RWPE2 (cell line): ENCODE data around the gene CLIP1.

Source experiments
- ATAC-seq: fragments of 200-7000 bp; cut with Tn5 transposase; 3 replicates; pipeline ENCODE4 v1.9.1; 2021; ENCODE audit warnings: low read depth
- DNase-seq: peaks from one replicate; pipeline ENCODE4 v3.0.0-alpha.2; 2020; ENCODE audit warnings: low spot score
- H3K27ac ChIP-seq: fragments of 450-650 bp; 2 replicates; pipeline ENCODE4 v1.5.1; 2017; ENCODE audit warnings: mild to moderate bottlenecking; ENCODE audit not compliant: poor library complexity, severe bottlenecking
- H3K27me3 ChIP-seq: fragments of 250-450 bp; sonication (Bioruptor Pico); 2 replicates; pipeline ENCODE4 v1.5.1; 2021; ENCODE audit warnings: mild to moderate bottlenecking, moderate library complexity; ENCODE audit not compliant: insufficient read depth, poor library complexity, severe bottlenecking
- H3K36me3 ChIP-seq: fragments of 250-450 bp; sonication (Bioruptor Pico); 2 replicates; pipeline ENCODE4 v1.5.1; 2020; ENCODE audit warnings: low read depth, mild to moderate bottlenecking, moderate library complexity
- H3K4me1 ChIP-seq: fragments of 250-450 bp; sonication (Bioruptor Pico); 2 replicates; pipeline ENCODE4 v1.5.1; 2021; ENCODE audit warnings: mild to moderate bottlenecking, moderate library complexity; ENCODE audit not compliant: insufficient read depth, poor library complexity, severe bottlenecking
- H3K4me3 ChIP-seq: fragments of 250-450 bp; sonication (Bioruptor Pico); 2 replicates; pipeline ENCODE4 v1.5.1; 2021; ENCODE audit warnings: mild to moderate bottlenecking, moderate library complexity; ENCODE audit not compliant: severe bottlenecking
- H3K9me3 ChIP-seq: fragments of 250-450 bp; sonication (Bioruptor Pico); 2 replicates; pipeline ENCODE4 v1.5.1; 2021; ENCODE audit warnings: mild to moderate bottlenecking, moderate library complexity; ENCODE audit not compliant: severe bottlenecking
- TF ChIP-seq, protein P1 (sequence below): fragments of 450-650 bp; IDR thresholded peaks from one replicate; pipeline ENCODE4 v1.5.1; 2017; ENCODE audit warnings: mild to moderate bottlenecking, moderate library complexity; ENCODE audit not compliant: poor library complexity, severe bottlenecking

CLIP1 gene

DNA sequence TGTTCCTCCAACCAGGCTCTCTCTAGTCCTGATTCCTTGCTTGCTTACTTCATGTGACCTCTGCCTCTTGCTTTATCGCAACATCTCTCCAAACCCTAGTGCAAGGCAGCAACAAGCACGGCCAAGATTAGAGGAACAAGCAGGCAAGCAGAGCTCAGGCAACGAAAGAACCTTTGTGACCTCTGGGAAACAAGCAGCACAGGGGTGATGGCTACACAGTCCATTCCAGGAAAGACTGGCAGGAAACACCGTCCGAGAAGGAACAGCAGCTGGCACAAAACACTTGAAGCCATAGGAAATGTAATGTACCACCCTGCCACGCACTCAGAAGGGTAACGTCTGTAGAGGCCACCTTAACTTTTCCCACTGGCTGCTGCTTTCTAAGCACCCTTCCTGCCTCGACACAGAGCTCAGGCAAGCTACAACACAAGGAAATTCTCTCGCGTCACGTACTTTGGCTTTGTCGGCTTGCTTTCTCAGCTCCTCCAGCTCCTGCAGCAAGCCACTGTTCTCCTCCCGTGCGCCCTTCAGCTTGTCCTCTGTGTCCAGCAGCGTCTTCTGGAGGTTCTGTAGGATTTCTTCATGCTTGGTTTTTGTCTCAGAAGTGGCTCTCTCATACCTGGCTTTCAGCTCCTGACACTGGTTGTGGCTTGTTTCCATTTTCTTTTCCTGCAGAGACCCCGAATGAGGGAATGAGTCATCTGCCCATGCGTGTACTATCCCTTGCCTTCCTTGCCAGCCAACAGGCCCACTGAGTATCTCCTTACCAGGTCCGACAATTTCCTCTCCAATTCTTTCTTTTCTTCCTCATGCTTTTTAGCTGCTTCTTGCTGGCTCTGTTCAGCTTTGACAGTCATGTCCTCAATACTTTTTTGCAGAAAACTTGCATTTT lies 94.7 kb downstream of the CLIP1 start:
- no peaks in the 10 kb centered on the region for H3K4me1 ChIP-seq
- H3K27me3 ChIP-seq = no peaks in the 10 kb centered on the region
- DNase-seq = no peak
- TF ChIP-seq, protein P1, sequence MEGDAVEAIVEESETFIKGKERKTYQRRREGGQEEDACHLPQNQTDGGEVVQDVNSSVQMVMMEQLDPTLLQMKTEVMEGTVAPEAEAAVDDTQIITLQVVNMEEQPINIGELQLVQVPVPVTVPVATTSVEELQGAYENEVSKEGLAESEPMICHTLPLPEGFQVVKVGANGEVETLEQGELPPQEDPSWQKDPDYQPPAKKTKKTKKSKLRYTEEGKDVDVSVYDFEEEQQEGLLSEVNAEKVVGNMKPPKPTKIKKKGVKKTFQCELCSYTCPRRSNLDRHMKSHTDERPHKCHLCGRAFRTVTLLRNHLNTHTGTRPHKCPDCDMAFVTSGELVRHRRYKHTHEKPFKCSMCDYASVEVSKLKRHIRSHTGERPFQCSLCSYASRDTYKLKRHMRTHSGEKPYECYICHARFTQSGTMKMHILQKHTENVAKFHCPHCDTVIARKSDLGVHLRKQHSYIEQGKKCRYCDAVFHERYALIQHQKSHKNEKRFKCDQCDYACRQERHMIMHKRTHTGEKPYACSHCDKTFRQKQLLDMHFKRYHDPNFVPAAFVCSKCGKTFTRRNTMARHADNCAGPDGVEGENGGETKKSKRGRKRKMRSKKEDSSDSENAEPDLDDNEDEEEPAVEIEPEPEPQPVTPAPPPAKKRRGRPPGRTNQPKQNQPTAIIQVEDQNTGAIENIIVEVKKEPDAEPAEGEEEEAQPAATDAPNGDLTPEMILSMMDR = no peak
- no peaks in the 10 kb centered on the region for H3K9me3 ChIP-seq
- peaks cover 60% of the 10 kb centered on the region for H3K36me3 ChIP-seq
- no peak for ATAC-seq
- H3K27ac ChIP-seq = no peak overlapping the region
- H3K4me3 ChIP-seq = no peak overlapping the region

DNA sequence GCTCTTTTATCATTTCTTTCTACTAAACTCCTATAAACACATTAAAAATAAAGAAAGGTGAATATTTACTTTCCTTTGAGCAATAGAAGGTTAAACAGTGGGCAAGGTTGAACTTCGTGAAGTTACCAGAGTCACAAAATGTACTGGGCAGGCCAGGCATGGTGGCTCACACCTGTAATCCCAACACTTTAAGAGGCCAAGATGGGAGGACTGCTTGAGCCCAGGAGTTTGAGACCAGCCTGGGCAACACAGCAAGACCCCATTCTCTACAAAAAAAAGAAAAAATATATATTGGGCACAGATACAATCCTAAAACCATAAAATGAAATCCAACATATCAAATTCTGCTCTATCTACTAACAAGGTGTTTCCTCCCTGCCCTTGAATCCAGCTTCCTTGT lies 95.5 kb downstream of the CLIP1 start:
- TF ChIP-seq, protein P1 = no peak
- no peaks in the 10 kb centered on the region for H3K27me3 ChIP-seq
- DNase-seq = no peak
- no peak overlapping the region for H3K27ac ChIP-seq
- no peak for ATAC-seq
- H3K4me1 ChIP-seq = no peaks in the 10 kb centered on the region
- H3K4me3 ChIP-seq = no peak overlapping the region
- H3K36me3 ChIP-seq = peaks cover 54% of the 10 kb centered on the region
- no peaks in the 10 kb centered on the region for H3K9me3 ChIP-seq

DNA sequence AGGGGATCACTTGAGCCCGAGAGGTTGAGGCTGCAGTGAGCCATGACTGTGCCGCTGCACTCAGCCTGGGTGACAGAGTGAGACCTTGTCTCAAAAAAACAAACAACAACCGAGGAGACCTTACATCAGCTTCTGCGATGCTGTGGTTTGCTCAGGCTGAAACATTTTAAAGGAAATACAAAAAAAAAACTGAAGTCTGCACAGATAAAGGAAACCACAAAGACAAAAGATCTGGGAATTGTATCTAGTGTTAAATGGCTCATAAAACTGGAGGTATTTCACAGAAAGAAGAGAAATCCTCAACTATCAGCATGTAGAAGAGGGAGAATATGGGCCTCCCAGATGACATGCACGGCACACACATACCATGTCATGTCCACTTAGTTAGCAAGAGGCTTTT lies 95.9 kb downstream of the CLIP1 start:
- no peak overlapping the region for H3K27ac ChIP-seq
- TF ChIP-seq, protein P1 = no peak
- H3K4me3 ChIP-seq = no peak overlapping the region
- no peak for ATAC-seq
- no peaks in the 10 kb centered on the region for H3K9me3 ChIP-seq
- no peaks in the 10 kb centered on the region for H3K4me1 ChIP-seq
- peaks cover 54% of the 10 kb centered on the region for H3K36me3 ChIP-seq
- no peaks in the 10 kb centered on the region for H3K27me3 ChIP-seq
- no peak for DNase-seq

DNA sequence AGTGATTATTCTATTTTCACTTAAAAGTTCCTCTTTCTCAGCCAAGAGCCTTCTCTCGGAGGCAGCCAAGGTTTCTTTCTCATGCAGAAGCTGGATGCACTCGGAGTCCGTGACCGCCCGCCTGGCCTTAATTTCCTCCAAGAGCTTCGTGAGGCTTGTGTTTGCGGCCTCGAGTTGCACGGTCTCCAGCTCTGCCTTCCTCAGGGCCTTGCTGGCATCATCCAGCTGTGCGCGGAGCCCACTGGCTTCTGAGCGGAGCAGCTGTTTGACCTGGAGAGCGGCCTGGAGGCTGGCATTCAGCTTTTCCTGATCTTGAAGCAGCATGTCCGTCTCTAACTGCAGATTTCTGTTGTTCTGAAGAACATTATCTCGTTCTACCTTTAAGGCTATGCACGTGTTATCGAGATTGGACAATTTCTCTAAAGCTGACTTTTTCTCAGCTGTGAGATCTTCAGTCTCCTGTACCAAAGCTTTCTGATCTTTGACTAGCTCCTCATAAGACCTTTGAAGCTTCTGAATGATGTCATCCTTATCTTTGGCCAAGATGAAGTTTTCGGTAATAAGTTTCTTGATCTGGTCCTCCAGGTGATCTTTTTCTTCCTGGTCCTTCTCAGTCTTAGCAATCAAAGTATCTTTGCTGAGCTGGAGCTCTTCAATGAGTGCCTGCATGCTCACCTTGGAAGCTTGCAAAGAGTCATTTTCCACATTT lies 99.0 kb downstream of the CLIP1 start:
- Histone ChIP-seq H3K27ac (no peak overlapping the region), H3K9me3 (no peaks in the 10 kb centered on the region), H3K36me3 (peaks cover 58% of the 10 kb centered on the region), H3K4me1 (no peaks in the 10 kb centered on the region), H3K27me3 (no peaks in the 10 kb centered on the region), H3K4me3 (no peak overlapping the region)
- TF ChIP-seq, protein P1 = no peak
- ATAC-seq = no peak
- no peak for DNase-seq
